PFSK-1 (cell line): Measurements from ENCODE around the gene THRSP.

Experiments used
- POLR2AphosphoS5 ChIP-seq: IDR thresholded peaks from 2 replicates; pipeline ENCODE4 v1.6.1; 2012; ENCODE audit warnings: low read depth, mild to moderate bottlenecking, control low read depth, low read length, moderate library complexity
- TF ChIP-seq, protein P1 (sequence below), 2 experiments: IDR thresholded peaks; 2 replicates each; pipeline versions ENCODE4 v1.6.1 to v1.8.0; 2011 to 2012; ENCODE audit warnings: low read depth in 2 of 2, low read length in 2 of 2, control low read depth in 1 of 2, inconsistent platforms in 1 of 2, mild to moderate bottlenecking in 1 of 2, moderate library complexity in 1 of 2; ENCODE audit not compliant: insufficient read depth in 1 of 2

GRCh38 chr11:78112582-78113275 lies 49.1 kb downstream of the THRSP start:
- TF ChIP-seq, protein P1, sequence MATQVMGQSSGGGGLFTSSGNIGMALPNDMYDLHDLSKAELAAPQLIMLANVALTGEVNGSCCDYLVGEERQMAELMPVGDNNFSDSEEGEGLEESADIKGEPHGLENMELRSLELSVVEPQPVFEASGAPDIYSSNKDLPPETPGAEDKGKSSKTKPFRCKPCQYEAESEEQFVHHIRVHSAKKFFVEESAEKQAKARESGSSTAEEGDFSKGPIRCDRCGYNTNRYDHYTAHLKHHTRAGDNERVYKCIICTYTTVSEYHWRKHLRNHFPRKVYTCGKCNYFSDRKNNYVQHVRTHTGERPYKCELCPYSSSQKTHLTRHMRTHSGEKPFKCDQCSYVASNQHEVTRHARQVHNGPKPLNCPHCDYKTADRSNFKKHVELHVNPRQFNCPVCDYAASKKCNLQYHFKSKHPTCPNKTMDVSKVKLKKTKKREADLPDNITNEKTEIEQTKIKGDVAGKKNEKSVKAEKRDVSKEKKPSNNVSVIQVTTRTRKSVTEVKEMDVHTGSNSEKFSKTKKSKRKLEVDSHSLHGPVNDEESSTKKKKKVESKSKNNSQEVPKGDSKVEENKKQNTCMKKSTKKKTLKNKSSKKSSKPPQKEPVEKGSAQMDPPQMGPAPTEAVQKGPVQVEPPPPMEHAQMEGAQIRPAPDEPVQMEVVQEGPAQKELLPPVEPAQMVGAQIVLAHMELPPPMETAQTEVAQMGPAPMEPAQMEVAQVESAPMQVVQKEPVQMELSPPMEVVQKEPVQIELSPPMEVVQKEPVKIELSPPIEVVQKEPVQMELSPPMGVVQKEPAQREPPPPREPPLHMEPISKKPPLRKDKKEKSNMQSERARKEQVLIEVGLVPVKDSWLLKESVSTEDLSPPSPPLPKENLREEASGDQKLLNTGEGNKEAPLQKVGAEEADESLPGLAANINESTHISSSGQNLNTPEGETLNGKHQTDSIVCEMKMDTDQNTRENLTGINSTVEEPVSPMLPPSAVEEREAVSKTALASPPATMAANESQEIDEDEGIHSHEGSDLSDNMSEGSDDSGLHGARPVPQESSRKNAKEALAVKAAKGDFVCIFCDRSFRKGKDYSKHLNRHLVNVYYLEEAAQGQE (IDR thresholded peaks at IDR 0.05; ENCODE audit: insufficient read depth in 1 of 2, low read depth in 2 of 2, low read length in 2 of 2): no peak
- no peak for TF ChIP-seq POLR2AphosphoS5
